HG03457 (cell line): ENCODE results near the gene SLC27A2.

Experiments
- ATAC-seq: cut with Tn5 transposase; IDR thresholded peaks from one replicate; pipeline ENCODE4 v1.9.1; 2021; ENCODE audit warnings: moderate number of reproducible peaks; ENCODE audit not compliant: unreplicated experiment

SLC27A2 gene

GRCh38 chr15:50260969-50261496 lies 79.0 kb downstream of the SLC27A2 start:
- ATAC-seq = peak; percentile 50

GRCh38 chr15:50261981-50262380 lies 80.0 kb downstream of the SLC27A2 start:
- no peak for ATAC-seq

GRCh38 chr15:50262533-50262932 lies 80.5 kb downstream of the SLC27A2 start:
- no peak for ATAC-seq

GRCh38 chr15:50265620-50266019 lies 83.6 kb downstream of the SLC27A2 start, which contains the start of gene HDC:
Gene HDC, minus strand, starts transcription at chr15:50265726. Its CDS starts 103 bp downstream, at chr15:50265623.
- no peak for ATAC-seq

GRCh38 chr15:50267577-50267976 lies 85.6 kb downstream of the SLC27A2 start:
- ATAC-seq = no peak

- ATAC-seq = no peak
These were observed 93.1 kb downstream of the SLC27A2 start for GRCh38 chr15:50275091-50275490.

- no peak for ATAC-seq
These were observed 93.9 kb downstream of the SLC27A2 start for GRCh38 chr15:50275908-50276307.

- ATAC-seq = no peak
These were observed 95.4 kb downstream of the SLC27A2 start for GRCh38 chr15:50277370-50277769.

- ATAC-seq = no peak
These were observed 96.5 kb downstream of the SLC27A2 start for GRCh38 chr15:50278496-50278895.

GRCh38 chr15:50280271-50280670 lies 98.3 kb downstream of the SLC27A2 start:
- ATAC-seq = no peak

GRCh38 chr15:50281427-50281826 lies 99.4 kb downstream of the SLC27A2 start:
- no peak for ATAC-seq
